GM13976 (cell line): Measurements from ENCODE around the gene SLC22A3.

Experiments used
- DNase-seq: peaks from one replicate; pipeline ENCODE4 v3.0.0; 2012; ENCODE audit warnings: low spot score
- in situ Hi-C: fragments of 300-500 bp; cut with MboI; formaldehyde crosslinking; loops from one replicate; pipeline ENCODE4 v1.12.0; 2022; ENCODE audit warnings: low sequenced_read_pairs, mixed read lengths, inconsistent platforms; ENCODE audit not compliant: unreplicated experiment
- TF ChIP-seq, protein P1 (sequence below): IDR thresholded peaks from 2 replicates; pipeline ENCODE4 v1.5.1; 2012; ENCODE audit warnings: borderline replicate concordance, mild to moderate bottlenecking; ENCODE audit not compliant: insufficient read depth; ENCODE audit errors: extremely low read depth, missing control alignments, control extremely low read depth

SLC22A3 gene

GRCh38 chr6:160327981-160328380, 20.2 kb upstream of the SLC22A3 start:
- in situ Hi-C loops, result no loop called here
- no peak for DNase-seq
- TF ChIP-seq, protein P1, sequence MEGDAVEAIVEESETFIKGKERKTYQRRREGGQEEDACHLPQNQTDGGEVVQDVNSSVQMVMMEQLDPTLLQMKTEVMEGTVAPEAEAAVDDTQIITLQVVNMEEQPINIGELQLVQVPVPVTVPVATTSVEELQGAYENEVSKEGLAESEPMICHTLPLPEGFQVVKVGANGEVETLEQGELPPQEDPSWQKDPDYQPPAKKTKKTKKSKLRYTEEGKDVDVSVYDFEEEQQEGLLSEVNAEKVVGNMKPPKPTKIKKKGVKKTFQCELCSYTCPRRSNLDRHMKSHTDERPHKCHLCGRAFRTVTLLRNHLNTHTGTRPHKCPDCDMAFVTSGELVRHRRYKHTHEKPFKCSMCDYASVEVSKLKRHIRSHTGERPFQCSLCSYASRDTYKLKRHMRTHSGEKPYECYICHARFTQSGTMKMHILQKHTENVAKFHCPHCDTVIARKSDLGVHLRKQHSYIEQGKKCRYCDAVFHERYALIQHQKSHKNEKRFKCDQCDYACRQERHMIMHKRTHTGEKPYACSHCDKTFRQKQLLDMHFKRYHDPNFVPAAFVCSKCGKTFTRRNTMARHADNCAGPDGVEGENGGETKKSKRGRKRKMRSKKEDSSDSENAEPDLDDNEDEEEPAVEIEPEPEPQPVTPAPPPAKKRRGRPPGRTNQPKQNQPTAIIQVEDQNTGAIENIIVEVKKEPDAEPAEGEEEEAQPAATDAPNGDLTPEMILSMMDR, result no peak

GRCh38 chr6:160328447-160328846, 19.7 kb upstream of the SLC22A3 start:
- DNase-seq, result no peak
- TF ChIP-seq, protein P1, result no peak
- in situ Hi-C loops, result no loop called here

- in situ Hi-C loops, result no loop called here
- TF ChIP-seq, protein P1, result no peak
- DNase-seq, result no peak
Observed at GRCh38 chr6:160329188-160329587, 19.0 kb upstream of the SLC22A3 start.

GRCh38 chr6:160330619-160331018, 17.6 kb upstream of the SLC22A3 start:
- no peak for DNase-seq
- TF ChIP-seq, protein P1, result no peak
- in situ Hi-C loops, result no loop called here

DNA sequence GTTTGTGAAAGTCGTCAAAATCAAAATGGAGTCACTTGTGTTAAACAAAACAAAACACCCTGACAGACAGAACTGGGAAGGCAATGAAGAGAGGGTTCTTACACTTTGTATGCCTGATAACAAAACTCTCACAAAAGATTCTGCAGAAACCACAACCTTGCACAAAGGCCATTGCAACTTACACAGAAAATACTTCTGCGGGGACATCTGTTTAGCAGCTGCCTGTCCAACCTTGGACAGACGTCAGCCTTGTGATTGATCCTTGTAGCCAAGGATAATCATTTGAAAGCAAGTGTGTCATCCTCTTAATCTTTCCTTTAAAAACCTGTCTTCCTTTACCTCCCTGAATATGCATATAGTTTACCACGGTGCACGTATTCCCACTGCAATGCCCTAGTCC, 17.0 kb upstream of the SLC22A3 start:
- in situ Hi-C loops, result no loop called here
- TF ChIP-seq, protein P1, result no peak
- DNase-seq, result no peak

- no peak for DNase-seq
- TF ChIP-seq, protein P1, result no peak
- in situ Hi-C loops, result no loop called here
Observed at GRCh38 chr6:160331753-160332152, 16.4 kb upstream of the SLC22A3 start.

DNA sequence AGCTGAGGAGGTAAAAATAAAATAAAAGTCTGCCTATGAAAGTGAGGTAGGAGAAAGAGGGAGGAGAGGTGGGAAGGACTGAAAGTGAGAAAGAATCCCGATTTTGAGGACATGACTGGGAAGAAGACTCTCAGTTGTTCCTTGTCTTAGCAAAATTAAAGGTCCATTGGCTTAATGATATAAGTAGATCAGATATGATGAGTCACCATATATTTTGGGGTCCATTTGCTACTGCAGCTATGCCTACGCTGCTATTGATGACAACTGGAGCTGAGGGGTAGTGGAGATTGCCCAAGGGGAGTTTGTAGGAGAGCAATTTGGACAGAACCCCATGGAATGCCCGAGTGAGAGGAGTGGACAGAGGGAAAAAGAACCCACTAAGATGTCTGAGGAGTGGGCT, 15.1 kb upstream of the SLC22A3 start:
- in situ Hi-C loops, result no loop called here
- DNase-seq, result no peak
- TF ChIP-seq, protein P1, result no peak
